ENCODE measurements around the gene ASXL1.

The ASXL1 gene

GRCh38 chr20:32446301-32447100 lies 88.4 kb downstream of the ASXL1 start:
- Histone ChIP-seq H3K27ac (no peak overlapping the region), H3K4me3 (no peak overlapping the region), H3K36me3 (ENCODE audit: insufficient read depth, low read length) (peaks cover 5% of the 10 kb centered on the region), H3K9ac (ENCODE audit: insufficient read length) (no peak overlapping the region), H3K9me3 (ENCODE audit: low read depth, low read length) (no peaks in the 10 kb centered on the region)
- no peak for TF ChIP-seq FOXP2 (optimal IDR thresholded peaks at IDR 0.05; ENCODE audit: control extremely low read depth, extremely low read length, insufficient read depth)
- no peak; the same call in 1 of the 2 replicates for TF ChIP-seq POLR2AphosphoS5 (IDR thresholded peaks at IDR 0.05; ENCODE audit: borderline replicate concordance, low read depth, low read length)
- no peak for TF ChIP-seq EZH2 (IDR thresholded peaks at IDR 0.05)
- DNase-seq (ENCODE audit: low read depth, low spot score): no peak

- no peak overlapping the region for H3K4me3 ChIP-seq
- H3K27ac ChIP-seq: no peak overlapping the region
- H3K9me3 ChIP-seq (ENCODE audit: low read depth, low read length): no peaks in the 10 kb centered on the region
- no peak overlapping the region for H3K9ac ChIP-seq (ENCODE audit: insufficient read length)
- TF ChIP-seq FOXP2 (optimal IDR thresholded peaks at IDR 0.05; ENCODE audit: control extremely low read depth, extremely low read length, insufficient read depth) (no peak), EZH2 (IDR thresholded peaks at IDR 0.05) (no peak), POLR2AphosphoS5 (IDR thresholded peaks at IDR 0.05; ENCODE audit: borderline replicate concordance, low read depth, low read length) (no peak)
- peaks cover 5% of the 10 kb centered on the region for H3K36me3 ChIP-seq (ENCODE audit: insufficient read depth, low read length)
- DNase-seq (ENCODE audit: low read depth, low spot score): no peak
Observed at GRCh38 chr20:32447136-32448027, 89.3 kb downstream of the ASXL1 start.

- Histone ChIP-seq H3K9ac (ENCODE audit: insufficient read length) (no peak overlapping the region), H3K4me3 (no peak overlapping the region), H3K36me3 (ENCODE audit: insufficient read depth, low read length) (no peaks in the 10 kb centered on the region), H3K27ac (no peak overlapping the region), H3K9me3 (ENCODE audit: low read depth, low read length) (no peaks in the 10 kb centered on the region)
- TF ChIP-seq EZH2 (IDR thresholded peaks at IDR 0.05) (no peak), POLR2AphosphoS5 (IDR thresholded peaks at IDR 0.05; ENCODE audit: borderline replicate concordance, low read depth, low read length) (0 out of 2 replicates have a peak, but pooled peaks have one; percentile 7)
- DNase-seq (ENCODE audit: low read depth, low spot score): no peak
Observed at GRCh38 chr20:32448306-32449056, 90.3 kb downstream of the ASXL1 start.

- no peaks in the 10 kb centered on the region for H3K9me3 ChIP-seq (ENCODE audit: low read depth, low read length)
- no peak for DNase-seq (ENCODE audit: low read depth, low spot score)
- TF ChIP-seq POLR2AphosphoS5 (IDR thresholded peaks at IDR 0.05; ENCODE audit: borderline replicate concordance, low read depth, low read length): no peak
- no peak for TF ChIP-seq EZH2 (IDR thresholded peaks at IDR 0.05)
- 0 out of 2 replicates have a peak overlapping the region, but pooled peaks have one; percentile 11 for H3K27ac ChIP-seq
- no peak overlapping the region for H3K4me3 ChIP-seq
- H3K9ac ChIP-seq (ENCODE audit: insufficient read length): no peak overlapping the region
- no peaks in the 10 kb centered on the region for H3K36me3 ChIP-seq (ENCODE audit: insufficient read depth, low read length)
Observed at GRCh38 chr20:32449057-32449889, 91.1 kb downstream of the ASXL1 start.

- no peak for DNase-seq (ENCODE audit: low read depth, low spot score)
Observed at GRCh38 chr20:32449890-32450401, 91.8 kb downstream of the ASXL1 start.

GRCh38 chr20:32450484-32451061 lies 92.4 kb downstream of the ASXL1 start:
- TF ChIP-seq EZH2 (IDR thresholded peaks at IDR 0.05) (no peak), POLR2AphosphoS5 (IDR thresholded peaks at IDR 0.05; ENCODE audit: borderline replicate concordance, low read depth, low read length) (no peak; the same call in 1 of the 2 replicates)
- no peaks in the 10 kb centered on the region for H3K9me3 ChIP-seq (ENCODE audit: low read depth, low read length)
- no peaks in the 10 kb centered on the region for H3K36me3 ChIP-seq (ENCODE audit: insufficient read depth, low read length)
- H3K4me3 ChIP-seq: no peak overlapping the region
- no peak overlapping the region for H3K9ac ChIP-seq (ENCODE audit: insufficient read length)
- no peak for DNase-seq (ENCODE audit: low read depth, low spot score)
- no peak overlapping the region for H3K27ac ChIP-seq

More at GRCh38 chr20:32449890-32450401, 91.8 kb downstream of the ASXL1 start:
- no peaks in the 10 kb centered on the region for H3K36me3 ChIP-seq (ENCODE audit: insufficient read depth, low read length)
- 0 out of 2 replicates have a peak overlapping the region, but pooled peaks have one; percentile 11 for H3K27ac ChIP-seq
- no peak overlapping the region for H3K9ac ChIP-seq (ENCODE audit: insufficient read length)
- H3K9me3 ChIP-seq (ENCODE audit: low read depth, low read length): no peaks in the 10 kb centered on the region
- H3K4me3 ChIP-seq: no peak overlapping the region
- TF ChIP-seq POLR2AphosphoS5 (IDR thresholded peaks at IDR 0.05; ENCODE audit: borderline replicate concordance, low read depth, low read length) (no peak), EZH2 (IDR thresholded peaks at IDR 0.05) (no peak), FOXP2 (optimal IDR thresholded peaks at IDR 0.05; ENCODE audit: control extremely low read depth, extremely low read length, insufficient read depth) (no peak)

- DNase-seq (ENCODE audit: low read depth, low spot score): no peak
- TF ChIP-seq POLR2AphosphoS5 (IDR thresholded peaks at IDR 0.05; ENCODE audit: borderline replicate concordance, low read depth, low read length) (no peak), FOXP2 (optimal IDR thresholded peaks at IDR 0.05; ENCODE audit: control extremely low read depth, extremely low read length, insufficient read depth) (no peak), EZH2 (IDR thresholded peaks at IDR 0.05) (no peak)
- Histone ChIP-seq H3K9me3 (ENCODE audit: low read depth, low read length) (no peaks in the 10 kb centered on the region), H3K4me3 (no peak overlapping the region), H3K27ac (no peak overlapping the region), H3K36me3 (ENCODE audit: insufficient read depth, low read length) (no peaks in the 10 kb centered on the region), H3K9ac (ENCODE audit: insufficient read length) (no peak overlapping the region)
Observed at GRCh38 chr20:32451340-32451681, 93.2 kb downstream of the ASXL1 start.
